GM23248 (cell line): ENCODE data around the gene EIPR1.

Experiments used
- EZH2 ChIP-seq: fragments of 200-600 bp; sonication (generic); IDR thresholded peaks from 2 replicates; pipeline ENCODE4 v1.6.1; 2018; ENCODE audit warnings: antibody characterized with exemption, mild to moderate bottlenecking; ENCODE audit not compliant: insufficient read depth, poor library complexity, severe bottlenecking
- EZH2phosphoT487 ChIP-seq: fragments of 200-600 bp; sonication (generic); IDR thresholded peaks from 2 replicates; pipeline ENCODE4 v1.6.1; 2018; ENCODE audit warnings: antibody characterized with exemption, moderate library complexity, mild to moderate bottlenecking, low read depth; ENCODE audit not compliant: insufficient read depth

- TF ChIP-seq EZH2 (no peak), EZH2phosphoT487 (no peak)
Measured at GRCh38 chr2:3343012-3343411, 34.6 kb downstream of the EIPR1 start.
